HFF-Myc (cell line): ENCODE data around the gene OR3A2.
"Not testable (repeated sequence)": the region's sequence is repeated elsewhere in the genome, so short reads cannot be mapped to it uniquely, and the experiment has no call there.

Experiments used
- DNase-seq: peaks from one replicate; pipeline ENCODE4 v3.0.0-alpha.2; 2011; ENCODE audit warnings: low read depth; ENCODE audit errors: extremely low read depth
- H3K4me3 ChIP-seq: replicated peaks from 2 replicates; pipeline ENCODE4 v1.5.1; 2011; ENCODE audit warnings: low read depth, mild to moderate bottlenecking, control low read depth, low read length
- CTCF ChIP-seq: IDR thresholded peaks from 2 replicates; pipeline ENCODE4 v1.5.1; 2012; ENCODE audit warnings: mild to moderate bottlenecking, low read depth, low read length, control low read depth; ENCODE audit errors: missing control alignments

Gene OR3A2

GRCh38 chr17:3385869-3386816 lies at the start of gene OR3A2:
Gene OR3A2, minus strand, starts transcription at chr17:3386308.
- no peak within 1 kb of the TSS for H3K4me3 ChIP-seq
- TF ChIP-seq CTCF, result no peak

GRCh38 chr17:3433741-3434140 lies 47.6 kb upstream of the OR3A2 start, which contains the start of gene OR1E2:
Gene OR1E2, minus strand, starts transcription at chr17:3433841. Its CDS starts 0 bp downstream, at chr17:3433841.
- H3K4me3 ChIP-seq, result no peak within 1 kb of the TSS
- no peak for TF ChIP-seq CTCF
- no peak for DNase-seq

More at GRCh38 chr17:3385869-3386816, at the start of gene OR3A2:
- no peak for DNase-seq

- DNase-seq, H3K4me3 ChIP-seq: not testable (repeated sequence)
These were observed 47.1 kb upstream of the OR3A2 start for GRCh38 chr17:3433215-3433614.

GRCh38 chr17:3418222-3418621 lies 32.1 kb upstream of the OR3A2 start:
- no peak for DNase-seq

GRCh38 chr17:3415610-3416009 lies 29.5 kb upstream of the OR3A2 start:
- no peak for TF ChIP-seq CTCF
- H3K4me3 ChIP-seq, result no peak overlapping the region
- DNase-seq, result no peak

More at GRCh38 chr17:3418222-3418621, 32.1 kb upstream of the OR3A2 start:
- TF ChIP-seq CTCF, result no peak
- H3K4me3 ChIP-seq, result no peak overlapping the region

GRCh38 chr17:3412216-3412615 lies 26.1 kb upstream of the OR3A2 start:
- H3K4me3 ChIP-seq, DNase-seq: not testable (repeated sequence)

GRCh38 chr17:3411070-3411469 lies 25.0 kb upstream of the OR3A2 start, which contains the start of gene OR3A3:
Gene OR3A3, plus strand, starts transcription at chr17:3411370.
- no peak for DNase-seq
- no peak for TF ChIP-seq CTCF
- H3K4me3 ChIP-seq, result no peak within 1 kb of the TSS

GRCh38 chr17:3403856-3404255 lies 17.7 kb upstream of the OR3A2 start:
- DNase-seq, H3K4me3 ChIP-seq: not testable (repeated sequence)
